H1 (cell line): ENCODE data around the gene TBC1D17. TPM values are rescaled to one million over a fixed set of nuclear protein-coding genes. Genes with fewer than 3 reads are reported as not detected.

ENCODE experiments used
- CTCF ChIA-PET: fragments of 300-600 bp; sonication (Branson Sonifier 250); formaldehyde crosslinking; loops from one replicate; lab custom pipeline; 2021; ENCODE audit not compliant: partially characterized antibody; lab: Charles Lee
- POLR2A ChIA-PET: fragments of 300-600 bp; sonication (Branson Sonifier 250); formaldehyde crosslinking; loops from one replicate; lab custom pipeline; 2021; ENCODE audit warnings: inconsistent platforms; ENCODE audit not compliant: partially characterized antibody; lab: Charles Lee
- DNase-seq, 2 experiments: peaks; one replicate each; pipeline versions ENCODE4 v3.0.0 to v3.0.0-alpha.2; 2010 to 2022; ENCODE audit warnings: low spot score in 2 of 2, low read depth in 1 of 2, mixed read lengths in 1 of 2
- FAIRE-seq: peaks from 2 replicates; lab custom pipeline; 2011; peaks lifted over from hg19 to GRCh38; lab: Jason Lieb, UNC
- H2AFZ ChIP-seq: 2 replicates; pipeline ENCODE4 v1.8.1; 2012; ENCODE audit warnings: low read length, inconsistent platforms
- H2AK5ac ChIP-seq: 2 replicates; pipeline ENCODE4 v1.6.1; 2013; ENCODE audit warnings: low read depth, low read length
- H2BK120ac ChIP-seq: replicated peaks from 2 replicates; pipeline ENCODE3; 2013; ENCODE audit warnings: low read depth, low read length, inconsistent platforms
- H2BK12ac ChIP-seq: 2 replicates; pipeline ENCODE4 v1.6.1; 2013; ENCODE audit warnings: low read depth, low read length
- H2BK15ac ChIP-seq: 2 replicates; pipeline ENCODE4 v1.6.1; 2013; ENCODE audit warnings: low read length
- H2BK20ac ChIP-seq: 2 replicates; pipeline ENCODE4 v1.6.1; 2013; ENCODE audit warnings: low read length
- H2BK5ac ChIP-seq: 2 replicates; pipeline ENCODE4 v1.6.1; 2013; ENCODE audit warnings: low read depth, low read length
- H3K14ac ChIP-seq: 2 replicates; pipeline ENCODE4 v1.6.1; 2013; ENCODE audit warnings: inconsistent platforms; ENCODE audit not compliant: insufficient read length
- H3K18ac ChIP-seq: 2 replicates; pipeline ENCODE4 v1.6.1; 2013; ENCODE audit warnings: low read length; ENCODE audit errors: extremely low read depth
- H3K23ac ChIP-seq: 2 replicates; pipeline ENCODE4 v1.6.1; 2013; ENCODE audit warnings: inconsistent platforms; ENCODE audit not compliant: insufficient read length
- H3K23me2 ChIP-seq: 2 replicates; pipeline ENCODE4 v1.6.1; 2013; ENCODE audit warnings: low read depth, low read length
- H3K27ac ChIP-seq: 2 replicates; pipeline ENCODE4 v1.6.1; 2011; ENCODE audit warnings: low read depth, low read length, inconsistent platforms
- H3K27me3 ChIP-seq, 4 experiments: replicated peaks in 1 of 4; 1 replicate in 1 of 4; 2 replicates in 3 of 4; pipeline versions ENCODE4 v1.6.1 to v1.8.1; 2011 to 2013; ENCODE audit warnings: low read length in 3 of 4, mild to moderate bottlenecking in 3 of 4, inconsistent platforms in 2 of 4, mixed read lengths in 2 of 4, moderate library complexity in 1 of 4; ENCODE audit not compliant: control insufficient read depth in 3 of 4, insufficient read depth in 3 of 4; ENCODE audit errors: extremely low read depth in 1 of 4
- H3K36me3 ChIP-seq, 4 experiments: 2 replicates each; pipeline versions ENCODE4 v1.6.1 to v1.8.1; 2011 to 2013; ENCODE audit warnings: mild to moderate bottlenecking in 4 of 4, low read length in 3 of 4, moderate library complexity in 2 of 4, control low read depth in 1 of 4, inconsistent platforms in 1 of 4; ENCODE audit not compliant: insufficient read depth in 4 of 4, control insufficient read depth in 2 of 4
- H3K4ac ChIP-seq: replicated peaks from 2 replicates; pipeline ENCODE3; 2013; ENCODE audit warnings: low read length, low read depth, mixed read lengths, inconsistent platforms; ENCODE audit not compliant: insufficient read length
- H3K4me1 ChIP-seq, 4 experiments: replicated peaks in 1 of 4; 1 replicate in 1 of 4; 2 replicates in 3 of 4; pipeline versions ENCODE4 v1.6.1 to v1.8.1; 2011 to 2013; ENCODE audit warnings: low read length in 3 of 4, inconsistent platforms in 2 of 4, mixed read lengths in 1 of 4; ENCODE audit not compliant: insufficient read depth in 4 of 4, control insufficient read depth in 3 of 4
- H3K4me2 ChIP-seq, 2 experiments: 2 replicates each; pipeline versions ENCODE4 v1.6.1 to v1.8.1; 2011 to 2013; ENCODE audit warnings: low read depth in 2 of 2, low read length in 2 of 2, control low read depth in 1 of 2, inconsistent platforms in 1 of 2, mild to moderate bottlenecking in 1 of 2; ENCODE audit not compliant: insufficient read depth in 1 of 2
- H3K4me3 ChIP-seq, 4 experiments: fragments of 200-600, 300-600 bp in 1 of 4; sonication (generic), shearing (Covaris generic), sonication (Bioruptor Twin) in 1 of 4; 2 replicates each; pipeline versions ENCODE4 v1.5.1 to v1.8.1; 2011 to 2016; ENCODE audit warnings: low read length in 4 of 4, low read depth in 3 of 4, control low read depth in 2 of 4, inconsistent platforms in 2 of 4, mild to moderate bottlenecking in 2 of 4, mixed read lengths in 1 of 4, moderate library complexity in 1 of 4; ENCODE audit not compliant: insufficient read depth in 2 of 4; ENCODE audit errors: extremely low read depth in 1 of 4
- H3K56ac ChIP-seq: replicated peaks from 2 replicates; pipeline ENCODE3; 2013; ENCODE audit warnings: low read depth, mild to moderate bottlenecking, mixed read lengths, low read length, inconsistent platforms; ENCODE audit not compliant: insufficient read length
- H3K79me1 ChIP-seq: 2 replicates; pipeline ENCODE4 v1.6.1; 2013; ENCODE audit warnings: low read depth, low read length, control low read depth
- H3K79me2 ChIP-seq, 2 experiments: 2 replicates each; pipeline versions ENCODE4 v1.6.1 to v1.8.1; 2012 to 2013; ENCODE audit warnings: low read length in 2 of 2, mild to moderate bottlenecking in 2 of 2, inconsistent platforms in 1 of 2; ENCODE audit not compliant: insufficient read depth in 2 of 2, control insufficient read depth in 1 of 2
- H3K9ac ChIP-seq, 4 experiments: replicated peaks in 1 of 4; 1 replicate in 1 of 4; 2 replicates in 3 of 4; pipeline versions ENCODE4 v1.6.1 to v1.8.1; 2011 to 2013; ENCODE audit warnings: low read depth in 3 of 4, low read length in 3 of 4, control low read depth in 2 of 4, mild to moderate bottlenecking in 2 of 4, moderate library complexity in 2 of 4, inconsistent platforms in 1 of 4; ENCODE audit errors: extremely low read depth in 1 of 4
- H3K9me3 ChIP-seq, 2 experiments: 2 replicates each; pipeline versions ENCODE4 v1.6.1 to v1.8.1; 2012 to 2013; ENCODE audit warnings: mild to moderate bottlenecking in 2 of 2, moderate library complexity in 2 of 2, control low read depth in 1 of 2, inconsistent platforms in 1 of 2, low read depth in 1 of 2, low read length in 1 of 2, mixed read lengths in 1 of 2; ENCODE audit not compliant: insufficient read depth in 2 of 2
- H4K20me1 ChIP-seq, 2 experiments: replicated peaks in 1 of 2; 2 replicates each; pipeline versions ENCODE3 to v1.8.1; 2011 to 2013; ENCODE audit warnings: inconsistent platforms in 2 of 2, low read length in 2 of 2, mild to moderate bottlenecking in 1 of 2; ENCODE audit not compliant: insufficient read depth in 2 of 2, control insufficient read depth in 1 of 2
- H4K5ac ChIP-seq: 2 replicates; pipeline ENCODE4 v1.6.1; 2013; ENCODE audit warnings: low read length, low read depth, mixed read lengths, inconsistent platforms; ENCODE audit not compliant: insufficient read length
- H4K8ac ChIP-seq: 2 replicates; pipeline ENCODE4 v1.8.0; 2013; ENCODE audit warnings: mild to moderate bottlenecking, moderate library complexity, low read length, inconsistent platforms; ENCODE audit not compliant: insufficient read depth; ENCODE audit errors: extremely low read depth
- H4K91ac ChIP-seq: replicated peaks from 2 replicates; pipeline ENCODE3; 2013; ENCODE audit warnings: low read length, mixed read lengths, inconsistent platforms; ENCODE audit not compliant: insufficient read length
- BACH1 ChIP-seq: IDR thresholded peaks from 2 replicates; pipeline ENCODE4 v1.6.1; 2012; ENCODE audit warnings: low read length, improper control_type of control experiment
- WGBS, 2 experiments: shearing (Covaris generic) in 1 of 2; methylation state at CpG; one replicate each; pipeline versions ENCODE4 v1.1.6 to v1.1.7; 2013 to 2015; ENCODE audit warnings: low lambda C conversion rate in 2 of 2, mixed read lengths in 2 of 2, inconsistent platforms in 1 of 2, low coverage in 1 of 2, missing lambda C conversion rate in 1 of 2; ENCODE audit not compliant: insufficient replicate concordance in 2 of 2, insufficient coverage in 1 of 2, insufficient read length in 1 of 2; ENCODE audit errors: extremely low coverage in 1 of 2, missing lambda C conversion rate in 1 of 2; 5-methylcytosine and 5-hydroxymethylcytosine counted together
- polyA plus RNA-seq, 7 experiments: library from polyadenylated mRNA; depleted of rRNA in 3 of 7; stranded (reverse) in 5 of 7; unstranded in 2 of 7; fragments of >200 nt in 5 of 7; fragments of 200-250 nt in 2 of 7; gene quantifications; 1 replicate in 5 of 7; 2 replicates in 1 of 7; 4 replicates in 1 of 7; pipeline versions ENCODE4 v1.2.1 to v1.2.3, GENCODE V29; 2011 to 2013; ENCODE audit warnings: missing spikeins in 2 of 7, mixed read lengths in 2 of 7
- total RNA-seq: library from RNA; stranded (reverse); fragmentation: NEBNext Ultra II Directional; extraction: Animal tissue kit (Norgen Biotek cat#: 25700); gene quantifications from 2 replicates; pipeline ENCODE4 v1.2.1, GENCODE V29; 2021

TBC1D17 gene
- total and polyA plus RNA-seq, 2 of the 8 experiments (the other 6 are each of a cell fraction or from before 2014, with no cell fraction given) = 30.3 to 44.9 TPM

GRCh38 chr19:49861541-49862378, 15.7 kb upstream of the TBC1D17 start:
- TF ChIP-seq BACH1 = no peak
- Histone ChIP-seq H4K20me1 (peaks cover 31 to 42% of the 10 kb centered on the region in 2 experiments), H3K4me1 (peaks cover 0 to 16% (median 4%) of the 10 kb centered on the region in 4 experiments; a peak in 5 of 7 replicates), H3K4me3 (no peak overlapping the region), H2AFZ (no peak overlapping the region), H3K56ac (no peak overlapping the region), H2BK5ac (no peak overlapping the region), H4K8ac (peak overlapping the region; percentile 18; the same call in 1 of the 2 replicates), H3K23ac (no peak overlapping the region), H2BK120ac (no peak overlapping the region), H2BK20ac (no peak overlapping the region), H3K27ac (no peak overlapping the region), H2BK15ac (no peak overlapping the region), H3K9ac (no peak overlapping the region), H3K79me2 (peaks cover 0 to 27% of the 10 kb centered on the region in 2 experiments; a peak in 2 of 4 replicates), H4K5ac (no peak overlapping the region), H3K23me2 (peaks cover 6% of the 10 kb centered on the region; the same call in 1 of the 2 replicates), H3K4ac (no peak overlapping the region), H4K91ac (no peak overlapping the region), H3K79me1 (peaks cover 12% of the 10 kb centered on the region), H3K9me3 (no peaks in the 10 kb centered on the region), H3K18ac (no peak overlapping the region), H2AK5ac (no peak overlapping the region), H3K4me2 (no peak overlapping the region), H2BK12ac (no peak overlapping the region), H3K36me3 (peaks cover 34 to 69% (median 55%) of the 10 kb centered on the region in 4 experiments), H3K14ac (no peak overlapping the region), H3K27me3 (no peaks in the 10 kb centered on the region)
- ChIA-PET POLR2A (interaction anchor here (0.9 to 12.4 kb wide), 9 partner anchors 7 to 172 kb away, joined by 3 to 247 read pairs (median 5); partner anchors contain the start of genes ADM5, AKT1S1, PTOV1 and TBC1D17), CTCF (interaction anchor here (0.7 to 1.0 kb wide), 3 partner anchors 17 to 61 kb away, joined by 3 to 4 read pairs (median 3); no protein-coding TSS in a partner anchor)
- FAIRE-seq = no peak
- DNase-seq = no peak
- WGBS, 2 experiments = 94% methylated on average over 20 of the region's 60 CpGs; no CpG with 5 or more reads in 1 of the 2 experiments
